ENCODE results near the gene ZNF776. TPM values are rescaled to one million over a fixed set of nuclear protein-coding genes. Genes with fewer than 3 reads are reported as not detected.
A peak's percentile ranks its signal among the peaks of the same experiment; 100 is the strongest.

Gene ZNF776
- total RNA-seq, 1 donor from 2014 or later = 14.7 TPM

- no peak overlapping the region for H3K4me3 Mint-ChIP-seq (ENCODE audit: unreplicated experiment)
- H3K27ac Mint-ChIP-seq (ENCODE audit: unreplicated experiment) = peak overlapping the region; percentile 33
- TF ChIP-seq CTCF (IDR thresholded peaks at IDR 0.05) = no peak
- H3K27me3 Mint-ChIP-seq (ENCODE audit: low read depth) = no peaks in the 10 kb centered on the region
- H3K4me1 Mint-ChIP-seq (ENCODE audit: low read depth) = peaks cover 46% of the 10 kb centered on the region
- H3K36me3 Mint-ChIP-seq (ENCODE audit: low read depth) = peaks cover 15% of the 10 kb centered on the region
- no peaks in the 10 kb centered on the region for H3K9me3 Mint-ChIP-seq (ENCODE audit: low read depth)
- no peak for DNase-seq (ENCODE audit: low spot score)
These were observed 60.9 kb downstream of the ZNF776 start for GRCh38 chr19:57807541-57807940.

Other genes with a start within 250 kb of the ZNF776 start
- gene ZNF773, start 246.9 kb upstream of the ZNF776 start, total RNA-seq = 8.7 to 10.1 TPM (median 9.0 TPM) in 3 replicates
- gene ZNF549, start 219.5 kb upstream of the ZNF776 start, total RNA-seq = 6.8 to 7.4 TPM (median 7.1 TPM) in 3 replicates
- 6.9 to 11.3 TPM (median 8.6 TPM) in 3 replicates for gene ZNF550, start 187.0 kb upstream of the ZNF776 start, total RNA-seq
- 5.4 to 7.7 TPM (median 6.0 TPM) in 3 replicates for gene ZNF416, start 167.9 kb upstream of the ZNF776 start, total RNA-seq
- gene ZIK1, start 162.7 kb upstream of the ZNF776 start, total RNA-seq = 4.8 to 7.2 TPM (median 5.5 TPM) in 3 replicates
- 1.4 to 3.4 TPM (median 2.2 TPM) in 3 replicates for gene ZNF530, start 146.9 kb upstream of the ZNF776 start, total RNA-seq
- 16.9 to 19.8 TPM (median 19.3 TPM) in 3 replicates for gene ZNF134, start 132.6 kb upstream of the ZNF776 start, total RNA-seq
- gene ZNF211, start 113.6 kb upstream of the ZNF776 start, total RNA-seq = 11.0 to 13.1 TPM (median 12.6 TPM) in 3 replicates
- not detected in 3 replicates for gene ZSCAN4, start 77.9 kb upstream of the ZNF776 start, total RNA-seq
- gene ZNF551, start 64.8 kb upstream of the ZNF776 start, total RNA-seq = 4.0 to 5.8 TPM (median 5.5 TPM) in 3 replicates
- gene ZNF154, start 37.6 kb upstream of the ZNF776 start, total RNA-seq = 15.7 to 16.3 TPM (median 15.7 TPM) in 3 replicates
- 6.3 to 7.2 TPM (median 7.0 TPM) in 3 replicates for gene ZNF671, start 19.2 kb upstream of the ZNF776 start, total RNA-seq
- gene ZNF586, start 22.9 kb downstream of the ZNF776 start, total RNA-seq = 9.8 to 14.7 TPM (median 10.7 TPM) in 3 replicates
- gene ZNF552, start 68.1 kb downstream of the ZNF776 start, total RNA-seq = 3.6 to 5.5 TPM (median 3.7 TPM) in 3 replicates
- 6.9 to 14.5 TPM (median 8.0 TPM) in 3 replicates for gene ZNF587B, start 83.5 kb downstream of the ZNF776 start, total RNA-seq
- 27.1 to 39.9 TPM (median 30.8 TPM) in 3 replicates for gene ZNF587, start 103.0 kb downstream of the ZNF776 start, total RNA-seq
- 7.9 to 16.6 TPM (median 8.5 TPM) in 3 replicates for gene ZNF814, start 142.2 kb downstream of the ZNF776 start, total RNA-seq
- gene ZNF417, start 169.8 kb downstream of the ZNF776 start, total RNA-seq = 12.9 to 24.5 TPM (median 15.0 TPM) in 3 replicates
- 6.4 to 9.8 TPM (median 6.7 TPM) in 3 replicates for gene ZNF418, start 188.6 kb downstream of the ZNF776 start, total RNA-seq
- 4.6 to 7.7 TPM (median 5.1 TPM) in 3 replicates for gene ZNF256, start 200.9 kb downstream of the ZNF776 start, total RNA-seq
- 1.4 to 2.1 TPM (median 1.7 TPM) in 3 replicates for gene C19orf18, start 227.7 kb downstream of the ZNF776 start, total RNA-seq

Measured in chondrocyte (in vitro differentiated cells).